Smooth muscle cell (in vitro differentiated cells): ENCODE measurements around the gene COL28A1. TPM values are rescaled to one million over a fixed set of nuclear protein-coding genes. Genes with fewer than 3 reads are reported as not detected.

Source experiments
- DNase-seq: peaks from one replicate; lab custom pipeline; 2025; ENCODE audit not compliant: unreplicated experiment; lab: John Stamatoyannopoulos, UW
- H2AFZ ChIP-seq: fragments of 200-600 bp; sonication (generic); 2 replicates; pipeline ENCODE4 v1.6.0; 2016; ENCODE audit warnings: antibody characterized with exemption, low read depth, mild to moderate bottlenecking
- H3F3A ChIP-seq: fragments of 200-600 bp; sonication (generic); 2 replicates; pipeline ENCODE4 v1.6.0; 2017; ENCODE audit warnings: antibody characterized with exemption, low read depth
- H3K27ac ChIP-seq: fragments of 200-600 bp; sonication (generic); 2 replicates; pipeline ENCODE4 v1.5.1; 2016; ENCODE audit warnings: low read depth, mild to moderate bottlenecking
- H3K27me3 ChIP-seq: fragments of 200-600 bp; sonication (generic); 2 replicates; pipeline ENCODE4 v1.6.1; 2016; ENCODE audit warnings: low read depth, mild to moderate bottlenecking
- H3K36me3 ChIP-seq: fragments of 200-600 bp; sonication (generic); 2 replicates; pipeline ENCODE4 v1.5.1; 2016; ENCODE audit warnings: low read depth
- H3K4me1 ChIP-seq: fragments of 200-600 bp; sonication (generic); 2 replicates; pipeline ENCODE4 v1.5.1; 2016; ENCODE audit warnings: low read depth
- H3K4me2 ChIP-seq: fragments of 200-600 bp; sonication (generic); 2 replicates; pipeline ENCODE4 v1.6.0; 2016; ENCODE audit warnings: mild to moderate bottlenecking
- H3K4me3 ChIP-seq: fragments of 200-600 bp; sonication (generic); 2 replicates; pipeline ENCODE4 v1.5.1; 2016; ENCODE audit warnings: mild to moderate bottlenecking
- H3K79me2 ChIP-seq: fragments of 200-600 bp; sonication (generic); 2 replicates; pipeline ENCODE4 v1.6.0; 2016; ENCODE audit warnings: low read depth, mild to moderate bottlenecking
- H3K9ac ChIP-seq: fragments of 200-600 bp; sonication (generic); 2 replicates; pipeline ENCODE4 v1.6.0; 2016; ENCODE audit warnings: low read depth
- H3K9me3 ChIP-seq: fragments of 200-600 bp; sonication (generic); replicated peaks from 2 replicates; pipeline ENCODE4 v1.5.1; 2016; ENCODE audit warnings: low read depth
- H4K20me1 ChIP-seq: fragments of 200-600 bp; sonication (generic); 2 replicates; pipeline ENCODE4 v1.6.0; 2016; ENCODE audit warnings: low read depth
- WGBS: methylation state at CpG from one replicate; pipeline ENCODE4 v1.1.7; 2016; ENCODE audit warnings: low lambda C conversion rate; 5-methylcytosine and 5-hydroxymethylcytosine counted together
- polyA plus RNA-seq: library from polyadenylated mRNA; unstranded; fragments of >200 nt; fragmentation: Nextera tagmentation; extraction: Ambion mirVana; gene quantifications from 2 replicates; pipeline ENCODE4 v1.2.1, GENCODE V29; 2016
- total RNA-seq: library from RNA; depleted of rRNA; stranded (reverse); fragments of >200 nt; gene quantifications from 2 replicates; pipeline ENCODE4 v1.2.3, GENCODE V29; 2014
- TF ChIP-seq, protein P1 (sequence below): fragments of 200-600 bp; sonication (generic); IDR thresholded peaks from 2 replicates; pipeline ENCODE4 v1.5.1; 2017; ENCODE audit warnings: borderline replicate concordance, mild to moderate bottlenecking, antibody characterized with exemption; ENCODE audit not compliant: insufficient read depth, poor library complexity, severe bottlenecking

Gene COL28A1
- total and polyA plus RNA-seq, 2 experiments from 2014 or later: 0.13 TPM; not detected in 1

DNA sequence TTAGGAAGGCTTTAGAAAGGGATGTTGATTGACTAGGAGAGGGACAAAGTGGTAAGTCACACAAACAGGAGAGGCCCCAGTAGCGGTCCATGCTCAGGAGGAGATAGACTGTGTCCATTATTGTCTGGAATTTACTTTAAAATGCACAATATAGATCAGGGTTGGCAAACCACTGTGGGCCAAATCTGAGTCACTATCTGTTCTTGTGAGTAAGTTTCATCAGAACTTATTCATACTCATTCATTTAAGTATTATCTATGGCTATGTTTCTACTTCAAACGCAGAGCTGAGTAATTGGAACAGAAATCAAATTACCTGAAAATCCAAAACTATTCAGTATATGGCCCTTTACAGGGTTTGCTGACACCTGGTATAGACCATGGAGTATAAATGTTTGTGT is 166.5 kb downstream of the COL28A1 start:
- H3K36me3 ChIP-seq: no peaks in the 10 kb centered on the region
- no peak for DNase-seq
- no peaks in the 10 kb centered on the region for H3K4me1 ChIP-seq
- H3K9ac ChIP-seq: no peak overlapping the region
- no peaks in the 10 kb centered on the region for H3K9me3 ChIP-seq
- no peak overlapping the region for H3K4me3 ChIP-seq
- H3F3A ChIP-seq: no peaks in the 10 kb centered on the region
- H2AFZ ChIP-seq: no peak overlapping the region
- no peaks in the 10 kb centered on the region for H3K79me2 ChIP-seq
- H3K27me3 ChIP-seq: no peaks in the 10 kb centered on the region
- no peak overlapping the region for H3K4me2 ChIP-seq
- TF ChIP-seq, protein P1, sequence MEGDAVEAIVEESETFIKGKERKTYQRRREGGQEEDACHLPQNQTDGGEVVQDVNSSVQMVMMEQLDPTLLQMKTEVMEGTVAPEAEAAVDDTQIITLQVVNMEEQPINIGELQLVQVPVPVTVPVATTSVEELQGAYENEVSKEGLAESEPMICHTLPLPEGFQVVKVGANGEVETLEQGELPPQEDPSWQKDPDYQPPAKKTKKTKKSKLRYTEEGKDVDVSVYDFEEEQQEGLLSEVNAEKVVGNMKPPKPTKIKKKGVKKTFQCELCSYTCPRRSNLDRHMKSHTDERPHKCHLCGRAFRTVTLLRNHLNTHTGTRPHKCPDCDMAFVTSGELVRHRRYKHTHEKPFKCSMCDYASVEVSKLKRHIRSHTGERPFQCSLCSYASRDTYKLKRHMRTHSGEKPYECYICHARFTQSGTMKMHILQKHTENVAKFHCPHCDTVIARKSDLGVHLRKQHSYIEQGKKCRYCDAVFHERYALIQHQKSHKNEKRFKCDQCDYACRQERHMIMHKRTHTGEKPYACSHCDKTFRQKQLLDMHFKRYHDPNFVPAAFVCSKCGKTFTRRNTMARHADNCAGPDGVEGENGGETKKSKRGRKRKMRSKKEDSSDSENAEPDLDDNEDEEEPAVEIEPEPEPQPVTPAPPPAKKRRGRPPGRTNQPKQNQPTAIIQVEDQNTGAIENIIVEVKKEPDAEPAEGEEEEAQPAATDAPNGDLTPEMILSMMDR: no peak
- WGBS: 99% methylated on average over 2 of the region's 2 CpGs
- no peaks in the 10 kb centered on the region for H4K20me1 ChIP-seq
- H3K27ac ChIP-seq: no peak overlapping the region

DNA sequence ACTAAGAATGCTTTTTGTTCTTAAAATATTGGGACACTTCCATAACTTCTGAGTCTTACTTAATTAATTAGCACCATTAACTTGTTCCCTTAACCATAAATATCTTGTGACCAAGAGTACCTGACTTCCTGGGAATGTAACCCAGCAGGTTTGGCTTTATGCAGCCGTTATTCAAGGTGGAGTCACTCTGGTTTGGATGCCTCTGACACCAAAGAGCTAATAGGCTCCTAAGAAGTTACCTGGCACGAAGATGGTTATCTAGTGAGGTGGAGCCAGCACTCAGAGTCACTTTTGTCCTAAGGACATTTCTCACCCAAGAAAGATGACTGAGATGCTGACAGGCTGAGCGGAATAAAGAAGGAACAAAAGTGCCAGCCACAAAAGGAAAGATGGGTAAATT is 181.0 kb downstream of the COL28A1 start:
- Histone ChIP-seq H3K4me2 (no peak overlapping the region), H3K27me3 (no peaks in the 10 kb centered on the region), H2AFZ (no peak overlapping the region), H3K27ac (no peak overlapping the region), H4K20me1 (no peaks in the 10 kb centered on the region), H3K36me3 (no peaks in the 10 kb centered on the region), H3K4me3 (no peak overlapping the region), H3K9ac (no peak overlapping the region), H3F3A (no peaks in the 10 kb centered on the region), H3K4me1 (no peaks in the 10 kb centered on the region), H3K9me3 (no peaks in the 10 kb centered on the region), H3K79me2 (no peaks in the 10 kb centered on the region)
- WGBS: 30% methylated on average over 3 of the region's 3 CpGs
- TF ChIP-seq, protein P1: no peak
- no peak for DNase-seq

DNA sequence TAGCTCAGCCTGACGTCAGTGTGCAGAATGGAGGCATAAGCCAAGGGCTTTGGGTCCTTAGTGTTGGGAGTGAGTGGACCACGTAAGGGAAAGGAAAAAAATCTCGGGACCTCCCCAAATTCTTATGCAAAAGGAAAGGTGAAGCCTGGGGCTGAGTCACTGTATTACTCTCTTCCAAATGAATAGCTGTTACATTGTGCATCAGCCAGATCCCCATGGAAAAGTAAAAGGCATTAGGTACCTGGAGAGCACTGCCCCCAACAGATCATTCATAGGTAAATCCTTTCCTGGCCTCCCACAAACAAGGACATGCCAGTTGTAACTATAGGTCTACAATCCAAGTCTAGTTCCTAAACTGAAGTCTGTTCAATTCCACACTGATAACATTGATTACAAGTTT is 182.8 kb downstream of the COL28A1 start:
- no peaks in the 10 kb centered on the region for H3K4me1 ChIP-seq
- TF ChIP-seq, protein P1: no peak
- H3K79me2 ChIP-seq: no peaks in the 10 kb centered on the region
- no peak overlapping the region for H3K4me3 ChIP-seq
- no peaks in the 10 kb centered on the region for H3K27me3 ChIP-seq
- no peaks in the 10 kb centered on the region for H3K9me3 ChIP-seq
- H3K27ac ChIP-seq: no peak overlapping the region
- H3K9ac ChIP-seq: no peak overlapping the region
- WGBS: 44% methylated on average over 3 of the region's 3 CpGs
- H3F3A ChIP-seq: no peaks in the 10 kb centered on the region
- no peak overlapping the region for H2AFZ ChIP-seq
- no peak overlapping the region for H3K4me2 ChIP-seq
- no peaks in the 10 kb centered on the region for H3K36me3 ChIP-seq
- no peaks in the 10 kb centered on the region for H4K20me1 ChIP-seq
- no peak for DNase-seq

DNA sequence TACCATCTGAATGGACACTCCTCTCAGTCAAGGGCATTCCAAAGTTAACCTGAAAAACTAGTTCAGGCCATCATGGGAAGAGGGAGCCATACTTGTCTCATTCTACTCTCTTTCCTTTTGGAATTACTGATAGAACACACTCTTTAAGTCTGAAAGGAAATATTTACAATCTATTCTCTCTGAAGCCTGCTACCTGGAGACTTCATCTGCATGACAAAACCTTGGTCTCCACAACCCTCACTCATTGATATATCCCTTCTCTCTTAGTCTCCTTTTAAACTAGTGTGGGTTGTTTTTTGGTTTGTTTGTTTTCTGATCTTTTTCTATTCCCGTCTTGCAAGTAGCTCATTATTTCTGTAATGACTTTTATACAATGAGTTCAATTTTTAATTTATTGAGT is 183.8 kb downstream of the COL28A1 start:
- no peaks in the 10 kb centered on the region for H3K36me3 ChIP-seq
- 3% methylated on average over 1 of the region's 1 CpG for WGBS
- no peaks in the 10 kb centered on the region for H3F3A ChIP-seq
- no peak overlapping the region for H3K27ac ChIP-seq
- no peaks in the 10 kb centered on the region for H3K9me3 ChIP-seq
- H4K20me1 ChIP-seq: no peaks in the 10 kb centered on the region
- H3K79me2 ChIP-seq: no peaks in the 10 kb centered on the region
- no peak overlapping the region for H3K4me2 ChIP-seq
- H3K9ac ChIP-seq: no peak overlapping the region
- DNase-seq: no peak
- H2AFZ ChIP-seq: no peak overlapping the region
- no peaks in the 10 kb centered on the region for H3K27me3 ChIP-seq
- TF ChIP-seq, protein P1: no peak
- H3K4me3 ChIP-seq: no peak overlapping the region
- H3K4me1 ChIP-seq: peaks cover 2% of the 10 kb centered on the region
